Measurements from ENCODE around the gene ANKRD27. TPM values are rescaled to one million over a fixed set of nuclear protein-coding genes. Genes with fewer than 3 reads are reported as not detected.

The ANKRD27 gene
- total RNA-seq, 6 donors from 2014 or later: 31.3 to 46.1 (median 35.3) TPM

DNA sequence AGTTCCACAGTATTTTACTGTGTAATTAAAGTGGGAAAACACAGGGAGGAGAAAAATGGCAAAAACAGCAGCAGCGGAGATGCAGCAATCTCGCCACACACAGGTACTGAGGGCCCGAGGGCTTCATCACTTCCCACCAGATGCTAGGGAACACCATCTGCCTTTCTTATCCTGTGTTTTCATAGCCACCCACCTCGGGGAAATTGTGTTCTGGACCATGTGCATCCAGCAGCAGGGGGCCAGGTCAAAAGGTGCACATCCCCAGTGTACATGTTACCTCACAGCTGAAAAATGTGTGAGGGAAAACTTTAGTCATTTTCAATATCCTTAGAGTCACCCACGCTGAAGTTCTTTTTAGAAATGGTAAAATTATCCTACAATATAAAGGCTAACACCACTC is 63.8 kb downstream of the ANKRD27 start:
- H3K4me3 ChIP-seq: no peak overlapping the region
- no peak for DNase-seq
- H3K36me3 ChIP-seq: peaks cover 22 to 77% (median 59%) of the 10 kb centered on the region in 4 donors
- no peak overlapping the region for H3K27ac ChIP-seq
- TF ChIP-seq POLR2A (IDR thresholded peaks at IDR 0.05) (no peak), EP300 (IDR thresholded peaks at IDR 0.05) (no peak), POLR2AphosphoS5 (IDR thresholded peaks at IDR 0.05) (no peak)
- TF ChIP-seq, protein P1, sequence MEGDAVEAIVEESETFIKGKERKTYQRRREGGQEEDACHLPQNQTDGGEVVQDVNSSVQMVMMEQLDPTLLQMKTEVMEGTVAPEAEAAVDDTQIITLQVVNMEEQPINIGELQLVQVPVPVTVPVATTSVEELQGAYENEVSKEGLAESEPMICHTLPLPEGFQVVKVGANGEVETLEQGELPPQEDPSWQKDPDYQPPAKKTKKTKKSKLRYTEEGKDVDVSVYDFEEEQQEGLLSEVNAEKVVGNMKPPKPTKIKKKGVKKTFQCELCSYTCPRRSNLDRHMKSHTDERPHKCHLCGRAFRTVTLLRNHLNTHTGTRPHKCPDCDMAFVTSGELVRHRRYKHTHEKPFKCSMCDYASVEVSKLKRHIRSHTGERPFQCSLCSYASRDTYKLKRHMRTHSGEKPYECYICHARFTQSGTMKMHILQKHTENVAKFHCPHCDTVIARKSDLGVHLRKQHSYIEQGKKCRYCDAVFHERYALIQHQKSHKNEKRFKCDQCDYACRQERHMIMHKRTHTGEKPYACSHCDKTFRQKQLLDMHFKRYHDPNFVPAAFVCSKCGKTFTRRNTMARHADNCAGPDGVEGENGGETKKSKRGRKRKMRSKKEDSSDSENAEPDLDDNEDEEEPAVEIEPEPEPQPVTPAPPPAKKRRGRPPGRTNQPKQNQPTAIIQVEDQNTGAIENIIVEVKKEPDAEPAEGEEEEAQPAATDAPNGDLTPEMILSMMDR (IDR thresholded peaks at IDR 0.05): no peak
- no peaks in the 10 kb centered on the region for H3K4me1 ChIP-seq
- no peaks in the 10 kb centered on the region for H3K27me3 ChIP-seq
- H3K9me3 ChIP-seq: no peaks in the 10 kb centered on the region
- 89 to 92% methylated on average over 5 of the region's 5 CpGs for WGBS, 2 donors
- ATAC-seq (ENCODE audit: low FRiP score in 2 of 2): no peak

DNA sequence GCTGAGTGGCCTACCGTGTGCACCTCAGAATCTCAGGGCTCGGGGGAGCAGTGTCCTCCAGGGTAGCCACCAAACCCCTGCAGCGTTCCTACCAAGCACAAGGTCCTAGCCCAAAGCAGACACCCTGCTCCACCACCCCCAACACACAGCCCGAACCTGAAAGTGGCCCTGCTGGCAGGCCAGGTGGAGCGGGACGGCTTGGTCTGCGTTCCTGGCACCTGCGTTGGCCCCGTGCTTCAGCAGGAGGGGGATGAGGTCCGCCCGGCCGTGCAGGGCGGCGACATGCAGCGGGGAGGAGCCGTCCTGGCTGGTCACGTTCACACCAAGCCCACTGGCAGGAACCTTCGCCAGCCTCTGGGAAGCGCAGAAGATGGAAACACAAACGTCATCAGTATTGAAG is 67.5 kb downstream of the ANKRD27 start:
- Histone ChIP-seq H3K27me3 (no peaks in the 10 kb centered on the region), H3K4me3 (no peak overlapping the region), H3K9me3 (no peaks in the 10 kb centered on the region), H3K36me3 (peaks cover 22 to 78% (median 60%) of the 10 kb centered on the region in 4 donors), H3K27ac (no peak overlapping the region), H3K4me1 (no peaks in the 10 kb centered on the region)
- peak; percentile 34 to 50 for ATAC-seq (ENCODE audit: low FRiP score in 2 of 2)
- 94 to 96% methylated on average over 7 to 16 of the region's 20 CpGs for WGBS, 2 donors
- peak in 1 of 2 donors; percentile 75 for DNase-seq
- TF ChIP-seq POLR2A (IDR thresholded peaks at IDR 0.05) (no peak), POLR2AphosphoS5 (IDR thresholded peaks at IDR 0.05) (no peak), EP300 (IDR thresholded peaks at IDR 0.05) (no peak)
- TF ChIP-seq, protein P1 (IDR thresholded peaks at IDR 0.05): no peak

DNA sequence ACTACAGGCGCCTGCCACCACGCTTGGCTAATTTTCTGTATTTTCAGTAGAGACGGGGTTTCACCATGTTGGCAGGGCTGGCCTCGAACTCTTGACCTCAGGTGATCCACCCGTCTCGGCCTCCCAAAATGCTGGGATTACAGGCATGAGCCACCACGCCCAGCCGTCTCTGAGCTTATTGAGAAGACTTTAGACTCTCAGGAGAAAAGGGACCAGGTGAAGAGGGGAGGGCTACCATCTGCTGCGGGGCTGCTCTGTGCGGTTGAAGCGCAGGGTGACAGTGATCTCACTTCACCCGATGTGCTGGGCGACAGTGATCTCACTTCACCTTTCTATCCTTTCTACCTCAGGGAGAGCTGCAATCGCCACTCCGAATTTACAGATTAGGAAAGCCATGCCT is 68.7 kb downstream of the ANKRD27 start:
- TF ChIP-seq EP300 (IDR thresholded peaks at IDR 0.05) (no peak), POLR2A (IDR thresholded peaks at IDR 0.05) (no peak), POLR2AphosphoS5 (IDR thresholded peaks at IDR 0.05) (no peak)
- TF ChIP-seq, protein P1 (IDR thresholded peaks at IDR 0.05): no peak
- Histone ChIP-seq H3K27ac (no peak overlapping the region), H3K4me1 (no peaks in the 10 kb centered on the region), H3K27me3 (no peaks in the 10 kb centered on the region), H3K36me3 (peaks cover 20 to 81% (median 63%) of the 10 kb centered on the region in 4 donors), H3K9me3 (no peaks in the 10 kb centered on the region), H3K4me3 (no peak overlapping the region)
- ATAC-seq (ENCODE audit: low FRiP score in 2 of 2) (no peak), DNase-seq (no peak)
- 84 to 96% methylated on average over 12 to 15 of the region's 15 CpGs for WGBS, 2 donors

DNA sequence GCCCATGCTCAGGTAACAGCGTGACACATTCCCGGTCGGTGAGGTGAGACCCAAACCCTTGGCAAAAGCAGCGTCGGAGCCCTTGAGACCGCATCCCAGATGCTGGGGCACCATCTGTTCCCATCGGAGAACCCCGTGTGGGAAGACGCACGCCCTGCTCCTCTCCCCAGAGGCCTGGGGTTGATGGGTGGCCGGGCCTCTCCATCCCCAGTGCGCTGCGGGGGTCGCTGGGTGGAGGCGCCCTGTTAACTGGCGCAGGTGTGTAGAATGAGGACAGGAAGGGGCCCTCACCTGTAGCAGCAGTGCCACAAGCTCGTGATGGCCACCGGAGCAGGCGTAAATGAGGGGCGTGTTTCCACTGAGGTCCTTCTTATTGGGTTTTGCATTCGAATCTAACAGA is 69.4 kb downstream of the ANKRD27 start:
- peak in 1 of 2 donors; percentile 58 for DNase-seq
- no peak for ATAC-seq (ENCODE audit: low FRiP score in 2 of 2)
- 94 to 96% methylated on average over 14 to 21 of the region's 21 CpGs for WGBS, 2 donors
- H3K27me3 ChIP-seq: no peaks in the 10 kb centered on the region
- peaks cover 20 to 88% (median 63%) of the 10 kb centered on the region in 4 donors for H3K36me3 ChIP-seq
- H3K27ac ChIP-seq: no peak overlapping the region
- TF ChIP-seq, protein P1 (IDR thresholded peaks at IDR 0.05): no peak
- TF ChIP-seq POLR2AphosphoS5 (IDR thresholded peaks at IDR 0.05): no peak
- no peak for TF ChIP-seq EP300 (IDR thresholded peaks at IDR 0.05)
- TF ChIP-seq POLR2A (IDR thresholded peaks at IDR 0.05): no peak
- no peaks in the 10 kb centered on the region for H3K9me3 ChIP-seq
- H3K4me1 ChIP-seq: no peaks in the 10 kb centered on the region
- H3K4me3 ChIP-seq: no peak overlapping the region

DNA sequence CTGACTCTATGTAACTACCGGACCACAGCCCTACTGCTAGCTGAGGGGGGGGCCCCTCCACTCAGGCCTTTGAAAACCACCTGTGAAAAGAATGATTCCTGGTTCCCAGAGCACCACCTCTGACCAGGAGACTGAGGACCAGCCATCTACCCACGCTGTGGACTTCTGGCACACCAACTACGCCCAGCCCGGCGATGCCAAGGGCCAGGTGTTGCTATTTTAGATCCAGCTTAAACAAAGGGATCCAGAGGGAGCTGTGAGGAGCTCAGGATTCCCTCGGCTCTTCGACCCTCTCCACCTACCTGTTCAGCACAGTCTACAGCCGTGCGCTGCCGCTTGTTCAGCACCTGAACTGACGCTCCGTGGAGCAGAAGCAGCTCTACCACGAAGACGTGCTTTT is 71.0 kb downstream of the ANKRD27 start:
- no peak for TF ChIP-seq POLR2AphosphoS5 (IDR thresholded peaks at IDR 0.05)
- TF ChIP-seq, protein P1 (IDR thresholded peaks at IDR 0.05): no peak
- no peak for TF ChIP-seq POLR2A (IDR thresholded peaks at IDR 0.05)
- no peak for TF ChIP-seq EP300 (IDR thresholded peaks at IDR 0.05)
- no peak overlapping the region for H3K27ac ChIP-seq
- no peak for ATAC-seq (ENCODE audit: low FRiP score in 2 of 2)
- no peaks in the 10 kb centered on the region for H3K4me1 ChIP-seq
- H3K4me3 ChIP-seq: no peak overlapping the region
- H3K36me3 ChIP-seq: peaks cover 24 to 93% (median 65%) of the 10 kb centered on the region in 4 donors
- no peak for DNase-seq
- H3K27me3 ChIP-seq: no peaks in the 10 kb centered on the region
- no peaks in the 10 kb centered on the region for H3K9me3 ChIP-seq
- WGBS, 2 donors: 98 to 99% methylated on average over 10 to 14 of the region's 14 CpGs
